H1 (cell line): ENCODE results near the gene MT1F. TPM values are rescaled to one million over a fixed set of nuclear protein-coding genes. Genes with fewer than 3 reads are reported as not detected.

ENCODE experiments used
- CTCF ChIA-PET: fragments of 300-600 bp; sonication (Branson Sonifier 250); formaldehyde crosslinking; loops from one replicate; lab custom pipeline; 2021; ENCODE audit not compliant: partially characterized antibody; lab: Charles Lee
- POLR2A ChIA-PET: fragments of 300-600 bp; sonication (Branson Sonifier 250); formaldehyde crosslinking; loops from one replicate; lab custom pipeline; 2021; ENCODE audit warnings: inconsistent platforms; ENCODE audit not compliant: partially characterized antibody; lab: Charles Lee
- DNase-seq, 2 experiments: peaks; one replicate each; pipeline versions ENCODE4 v3.0.0 to v3.0.0-alpha.2; 2010 to 2022; ENCODE audit warnings: low spot score in 2 of 2, low read depth in 1 of 2, mixed read lengths in 1 of 2
- FAIRE-seq: peaks from 2 replicates; lab custom pipeline; 2011; peaks lifted over from hg19 to GRCh38; lab: Jason Lieb, UNC
- H2AFZ ChIP-seq: 2 replicates; pipeline ENCODE4 v1.8.1; 2012; ENCODE audit warnings: low read length, inconsistent platforms
- H2AK5ac ChIP-seq: 2 replicates; pipeline ENCODE4 v1.6.1; 2013; ENCODE audit warnings: low read depth, low read length
- H2BK120ac ChIP-seq: replicated peaks from 2 replicates; pipeline ENCODE3; 2013; ENCODE audit warnings: low read depth, low read length, inconsistent platforms
- H2BK12ac ChIP-seq: 2 replicates; pipeline ENCODE4 v1.6.1; 2013; ENCODE audit warnings: low read depth, low read length
- H2BK15ac ChIP-seq: 2 replicates; pipeline ENCODE4 v1.6.1; 2013; ENCODE audit warnings: low read length
- H2BK20ac ChIP-seq: 2 replicates; pipeline ENCODE4 v1.6.1; 2013; ENCODE audit warnings: low read length
- H2BK5ac ChIP-seq: 2 replicates; pipeline ENCODE4 v1.6.1; 2013; ENCODE audit warnings: low read depth, low read length
- H3K14ac ChIP-seq: 2 replicates; pipeline ENCODE4 v1.6.1; 2013; ENCODE audit warnings: inconsistent platforms; ENCODE audit not compliant: insufficient read length
- H3K18ac ChIP-seq: 2 replicates; pipeline ENCODE4 v1.6.1; 2013; ENCODE audit warnings: low read length; ENCODE audit errors: extremely low read depth
- H3K23ac ChIP-seq: 2 replicates; pipeline ENCODE4 v1.6.1; 2013; ENCODE audit warnings: inconsistent platforms; ENCODE audit not compliant: insufficient read length
- H3K23me2 ChIP-seq: 2 replicates; pipeline ENCODE4 v1.6.1; 2013; ENCODE audit warnings: low read depth, low read length
- H3K27ac ChIP-seq: 2 replicates; pipeline ENCODE4 v1.6.1; 2011; ENCODE audit warnings: low read depth, low read length, inconsistent platforms
- H3K27me3 ChIP-seq, 4 experiments: replicated peaks in 1 of 4; 1 replicate in 1 of 4; 2 replicates in 3 of 4; pipeline versions ENCODE4 v1.6.1 to v1.8.1; 2011 to 2013; ENCODE audit warnings: low read length in 3 of 4, mild to moderate bottlenecking in 3 of 4, inconsistent platforms in 2 of 4, mixed read lengths in 2 of 4, moderate library complexity in 1 of 4; ENCODE audit not compliant: control insufficient read depth in 3 of 4, insufficient read depth in 3 of 4; ENCODE audit errors: extremely low read depth in 1 of 4
- H3K36me3 ChIP-seq, 4 experiments: 2 replicates each; pipeline versions ENCODE4 v1.6.1 to v1.8.1; 2011 to 2013; ENCODE audit warnings: mild to moderate bottlenecking in 4 of 4, low read length in 3 of 4, moderate library complexity in 2 of 4, control low read depth in 1 of 4, inconsistent platforms in 1 of 4; ENCODE audit not compliant: insufficient read depth in 4 of 4, control insufficient read depth in 2 of 4
- H3K4ac ChIP-seq: replicated peaks from 2 replicates; pipeline ENCODE3; 2013; ENCODE audit warnings: low read length, low read depth, mixed read lengths, inconsistent platforms; ENCODE audit not compliant: insufficient read length
- H3K4me1 ChIP-seq, 4 experiments: replicated peaks in 1 of 4; 1 replicate in 1 of 4; 2 replicates in 3 of 4; pipeline versions ENCODE4 v1.6.1 to v1.8.1; 2011 to 2013; ENCODE audit warnings: low read length in 3 of 4, inconsistent platforms in 2 of 4, mixed read lengths in 1 of 4; ENCODE audit not compliant: insufficient read depth in 4 of 4, control insufficient read depth in 3 of 4
- H3K4me2 ChIP-seq, 2 experiments: 2 replicates each; pipeline versions ENCODE4 v1.6.1 to v1.8.1; 2011 to 2013; ENCODE audit warnings: low read depth in 2 of 2, low read length in 2 of 2, control low read depth in 1 of 2, inconsistent platforms in 1 of 2, mild to moderate bottlenecking in 1 of 2; ENCODE audit not compliant: insufficient read depth in 1 of 2
- H3K4me3 ChIP-seq, 4 experiments: fragments of 200-600, 300-600 bp in 1 of 4; sonication (generic), shearing (Covaris generic), sonication (Bioruptor Twin) in 1 of 4; 2 replicates each; pipeline versions ENCODE4 v1.5.1 to v1.8.1; 2011 to 2016; ENCODE audit warnings: low read length in 4 of 4, low read depth in 3 of 4, control low read depth in 2 of 4, inconsistent platforms in 2 of 4, mild to moderate bottlenecking in 2 of 4, mixed read lengths in 1 of 4, moderate library complexity in 1 of 4; ENCODE audit not compliant: insufficient read depth in 2 of 4; ENCODE audit errors: extremely low read depth in 1 of 4
- H3K56ac ChIP-seq: replicated peaks from 2 replicates; pipeline ENCODE3; 2013; ENCODE audit warnings: low read depth, mild to moderate bottlenecking, mixed read lengths, low read length, inconsistent platforms; ENCODE audit not compliant: insufficient read length
- H3K79me1 ChIP-seq: 2 replicates; pipeline ENCODE4 v1.6.1; 2013; ENCODE audit warnings: low read depth, low read length, control low read depth
- H3K79me2 ChIP-seq, 2 experiments: 2 replicates each; pipeline versions ENCODE4 v1.6.1 to v1.8.1; 2012 to 2013; ENCODE audit warnings: low read length in 2 of 2, mild to moderate bottlenecking in 2 of 2, inconsistent platforms in 1 of 2; ENCODE audit not compliant: insufficient read depth in 2 of 2, control insufficient read depth in 1 of 2
- H3K9ac ChIP-seq, 4 experiments: replicated peaks in 1 of 4; 1 replicate in 1 of 4; 2 replicates in 3 of 4; pipeline versions ENCODE4 v1.6.1 to v1.8.1; 2011 to 2013; ENCODE audit warnings: low read depth in 3 of 4, low read length in 3 of 4, control low read depth in 2 of 4, mild to moderate bottlenecking in 2 of 4, moderate library complexity in 2 of 4, inconsistent platforms in 1 of 4; ENCODE audit errors: extremely low read depth in 1 of 4
- H3K9me3 ChIP-seq, 2 experiments: 2 replicates each; pipeline versions ENCODE4 v1.6.1 to v1.8.1; 2012 to 2013; ENCODE audit warnings: mild to moderate bottlenecking in 2 of 2, moderate library complexity in 2 of 2, control low read depth in 1 of 2, inconsistent platforms in 1 of 2, low read depth in 1 of 2, low read length in 1 of 2, mixed read lengths in 1 of 2; ENCODE audit not compliant: insufficient read depth in 2 of 2
- H4K20me1 ChIP-seq, 2 experiments: replicated peaks in 1 of 2; 2 replicates each; pipeline versions ENCODE3 to v1.8.1; 2011 to 2013; ENCODE audit warnings: inconsistent platforms in 2 of 2, low read length in 2 of 2, mild to moderate bottlenecking in 1 of 2; ENCODE audit not compliant: insufficient read depth in 2 of 2, control insufficient read depth in 1 of 2
- H4K5ac ChIP-seq: 2 replicates; pipeline ENCODE4 v1.6.1; 2013; ENCODE audit warnings: low read length, low read depth, mixed read lengths, inconsistent platforms; ENCODE audit not compliant: insufficient read length
- H4K8ac ChIP-seq: 2 replicates; pipeline ENCODE4 v1.8.0; 2013; ENCODE audit warnings: mild to moderate bottlenecking, moderate library complexity, low read length, inconsistent platforms; ENCODE audit not compliant: insufficient read depth; ENCODE audit errors: extremely low read depth
- H4K91ac ChIP-seq: replicated peaks from 2 replicates; pipeline ENCODE3; 2013; ENCODE audit warnings: low read length, mixed read lengths, inconsistent platforms; ENCODE audit not compliant: insufficient read length
- ASH2L ChIP-seq: fragments of 200-600, 300-600 bp; sonication (generic); IDR thresholded peaks from one replicate; pipeline ENCODE4 v1.7.1; 2017; ENCODE audit warnings: low read length
- EGR1 ChIP-seq: IDR thresholded peaks from 2 replicates; pipeline ENCODE4 v1.6.1; 2011; ENCODE audit warnings: low read depth, low read length, borderline replicate concordance
- EZH2 ChIP-seq: fragments of 200-600 bp; sonication (generic); IDR thresholded peaks from 2 replicates; pipeline ENCODE4 v1.7.1; 2012; ENCODE audit warnings: low read depth, mild to moderate bottlenecking, moderate library complexity, low read length, inconsistent platforms; ENCODE audit not compliant: severe bottlenecking
- SUZ12 ChIP-seq: fragments of 200-600 bp; sonication (generic); IDR thresholded peaks from 2 replicates; pipeline ENCODE4 v1.6.1; 2012; ENCODE audit warnings: mild to moderate bottlenecking, inconsistent platforms, low read length, moderate library complexity, mixed read lengths
- TAF7 ChIP-seq: optimal IDR thresholded peaks from 2 replicates; pipeline ENCODE3; 2011; ENCODE audit warnings: low read depth, mild to moderate bottlenecking, inconsistent platforms, low read length, moderate library complexity, borderline replicate concordance
- WGBS, 2 experiments: shearing (Covaris generic) in 1 of 2; methylation state at CpG; one replicate each; pipeline versions ENCODE4 v1.1.6 to v1.1.7; 2013 to 2015; ENCODE audit warnings: low lambda C conversion rate in 2 of 2, mixed read lengths in 2 of 2, inconsistent platforms in 1 of 2, low coverage in 1 of 2, missing lambda C conversion rate in 1 of 2; ENCODE audit not compliant: insufficient replicate concordance in 2 of 2, insufficient coverage in 1 of 2, insufficient read length in 1 of 2; ENCODE audit errors: extremely low coverage in 1 of 2, missing lambda C conversion rate in 1 of 2; 5-methylcytosine and 5-hydroxymethylcytosine counted together
- polyA plus RNA-seq, 7 experiments: library from polyadenylated mRNA; depleted of rRNA in 3 of 7; stranded (reverse) in 5 of 7; unstranded in 2 of 7; fragments of >200 nt in 5 of 7; fragments of 200-250 nt in 2 of 7; gene quantifications; 1 replicate in 5 of 7; 2 replicates in 1 of 7; 4 replicates in 1 of 7; pipeline versions ENCODE4 v1.2.1 to v1.2.3, GENCODE V29; 2011 to 2013; ENCODE audit warnings: missing spikeins in 2 of 7, mixed read lengths in 2 of 7
- total RNA-seq: library from RNA; stranded (reverse); fragmentation: NEBNext Ultra II Directional; extraction: Animal tissue kit (Norgen Biotek cat#: 25700); gene quantifications from 2 replicates; pipeline ENCODE4 v1.2.1, GENCODE V29; 2021

MT1F gene
- total and polyA plus RNA-seq, 2 of the 8 experiments (the other 6 are each of a cell fraction or from before 2014, with no cell fraction given): 5.9 to 20.8 TPM

- H2BK12ac ChIP-seq: no peak within 1 kb of the TSS
- H2BK15ac ChIP-seq: no peak within 1 kb of the TSS; the same call in 1 of the 2 replicates
- no peak within 1 kb of the TSS for H3K23ac ChIP-seq
- H3K36me3 ChIP-seq: no peaks in the 10 kb centered on the region; a peak in 1 of 8 replicates
- H2AK5ac ChIP-seq: no peak within 1 kb of the TSS
- no peak within 1 kb of the TSS for H2AFZ ChIP-seq
- ChIA-PET CTCF (interaction anchor here (1.0 to 3.1 kb wide), 4 partner anchors 14 to 70 kb away, joined by 3 to 12 read pairs (median 4); no protein-coding TSS in a partner anchor), POLR2A (interaction anchor here (0.6 to 2.2 kb wide), 4 partner anchors 10 to 41 kb away, joined by 3 to 8 read pairs (median 4); partner anchors contain the start of genes MT1G and MT1H)
- peak within 1 kb of the TSS; percentile 62 for H3K18ac ChIP-seq
- DNase-seq (peak in 1 of 2 experiments; percentile 75), FAIRE-seq (no peak)
- peak; percentile 94 for TF ChIP-seq SUZ12
- TF ChIP-seq EGR1: no peak
- peak; percentile 40 for TF ChIP-seq ASH2L
- no peak for TF ChIP-seq TAF7
- peak; percentile 95 for TF ChIP-seq EZH2
- no peak within 1 kb of the TSS for H3K27ac ChIP-seq
- H3K4me3 ChIP-seq: peak within 1 kb of the TSS; percentile 22 to 56 (median 32); a peak in 6 of 8 replicates
- H3K9me3 ChIP-seq: no peaks in the 10 kb centered on the region
- no peak within 1 kb of the TSS; the same call in 1 of the 2 replicates for H2BK20ac ChIP-seq
- H4K91ac ChIP-seq: no peak within 1 kb of the TSS
- no peak within 1 kb of the TSS for H3K9ac ChIP-seq
- H3K4me1 ChIP-seq: peaks cover 0 to 12% (median 5%) of the 10 kb centered on the region in 4 experiments; a peak in 6 of 7 replicates
- peaks cover 4% of the 10 kb centered on the region; the same call in 1 of the 2 replicates for H3K23me2 ChIP-seq
- H4K8ac ChIP-seq: no peak within 1 kb of the TSS
- H3K4me2 ChIP-seq: peak within 1 kb of the TSS; percentile 68 to 72
- H3K27me3 ChIP-seq: peaks cover 87 to 98% (median 96%) of the 10 kb centered on the region in 4 experiments
- peak within 1 kb of the TSS; percentile 44; the same call in 1 of the 2 replicates for H2BK5ac ChIP-seq
- no peak within 1 kb of the TSS for H3K4ac ChIP-seq
- no peak within 1 kb of the TSS for H3K56ac ChIP-seq
- H3K79me2 ChIP-seq: no peaks in the 10 kb centered on the region
- H4K20me1 ChIP-seq: peaks cover 14 to 28% of the 10 kb centered on the region in 2 experiments
- H3K79me1 ChIP-seq: no peaks in the 10 kb centered on the region
- 1% methylated on average over 39 of the region's 61 CpGs; no CpG with 5 or more reads in 1 of the 2 experiments for WGBS, 2 experiments
- H3K14ac ChIP-seq: no peak within 1 kb of the TSS
- no peak within 1 kb of the TSS for H4K5ac ChIP-seq
- no peak within 1 kb of the TSS for H2BK120ac ChIP-seq
Observed at GRCh38 chr16:56632156-56632847, 25.5 kb upstream of the MT1F start, which contains the start of gene MT1M. Gene MT1M (plus strand): TSS chr16:56632659. CDS start chr16:56632732, 73 bp downstream.
